CD14-positive monocyte (primary cell): ENCODE data around the gene HS6ST3. TPM values are rescaled to one million over a fixed set of nuclear protein-coding genes. Genes with fewer than 3 reads are reported as not detected.

ENCODE experiments used
- DNase-seq, 3 donors: peaks; one replicate each; pipeline ENCODE4 v3.0.0-alpha.2; 2011 to 2022
- H2AFZ ChIP-seq: 2 replicates; pipeline ENCODE4 v1.6.0; 2012; ENCODE audit warnings: mild to moderate bottlenecking, low read depth, low read length, inconsistent platforms; ENCODE audit not compliant: insufficient read depth, poor library complexity, severe bottlenecking
- H3K27ac ChIP-seq, 2 donors: 1 replicate in 1 of 2; 2 replicates in 1 of 2; pipeline ENCODE4 v1.5.1; 2012 to 2013; ENCODE audit warnings: low read length in 2 of 2, control low read depth in 1 of 2, inconsistent platforms in 1 of 2, low read depth in 1 of 2, mild to moderate bottlenecking in 1 of 2
- H3K27me3 ChIP-seq, 2 donors: one replicate each; pipeline versions ENCODE4 v1.6.0 to v1.6.1; 2011 to 2013; ENCODE audit warnings: low read length in 2 of 2; ENCODE audit not compliant: control insufficient read depth in 2 of 2, insufficient read depth in 2 of 2
- H3K36me3 ChIP-seq, 2 donors: replicated peaks in 1 of 2; 1 replicate in 1 of 2; 2 replicates in 1 of 2; pipeline versions ENCODE4 v1.5.1 to v1.6.1; 2012 to 2013; ENCODE audit warnings: low read length in 2 of 2, control low read depth in 1 of 2, inconsistent platforms in 1 of 2, mild to moderate bottlenecking in 1 of 2; ENCODE audit not compliant: insufficient read depth in 2 of 2, control insufficient read depth in 1 of 2
- H3K4me1 ChIP-seq, 2 donors: 1 replicate in 1 of 2; 2 replicates in 1 of 2; pipeline versions ENCODE4 v1.5.1 to v1.6.1; 2012 to 2013; ENCODE audit warnings: low read length in 2 of 2, control low read depth in 1 of 2, inconsistent platforms in 1 of 2, mild to moderate bottlenecking in 1 of 2, moderate library complexity in 1 of 2; ENCODE audit not compliant: insufficient read depth in 2 of 2, control insufficient read depth in 1 of 2
- H3K4me2 ChIP-seq: replicated peaks from 2 replicates; pipeline ENCODE3; 2012; ENCODE audit warnings: low read length, moderate library complexity, mild to moderate bottlenecking; ENCODE audit not compliant: poor library complexity, severe bottlenecking; ENCODE audit errors: extremely low read depth
- H3K4me3 ChIP-seq, 3 experiments: fragments of 200-600 bp in 1 of 3; sonication (generic) in 1 of 3; replicated peaks in 1 of 3; 1 replicate in 2 of 3; 2 replicates in 1 of 3; pipeline ENCODE4 v1.5.1; 2011 to 2013; ENCODE audit warnings: low read length in 3 of 3, mild to moderate bottlenecking in 3 of 3, control low read depth in 2 of 3, low read depth in 2 of 3, inconsistent platforms in 1 of 3, moderate library complexity in 1 of 3
- H3K79me2 ChIP-seq: 2 replicates; pipeline ENCODE4 v1.6.0; 2012; ENCODE audit warnings: mild to moderate bottlenecking, control low read depth, inconsistent platforms, low read length, moderate library complexity; ENCODE audit not compliant: insufficient read depth
- H3K9ac ChIP-seq: 2 replicates; pipeline ENCODE4 v1.6.0; 2017; ENCODE audit warnings: low read length, mild to moderate bottlenecking; ENCODE audit not compliant: insufficient read depth, poor library complexity, severe bottlenecking
- H3K9me3 ChIP-seq, 2 donors: replicated peaks in 1 of 2; 1 replicate in 1 of 2; 2 replicates in 1 of 2; pipeline versions ENCODE4 v1.5.1 to v1.6.1; 2012 to 2013; ENCODE audit warnings: low read length in 2 of 2, control low read depth in 1 of 2; ENCODE audit not compliant: control insufficient read depth in 1 of 2, insufficient read depth in 1 of 2
- H4K20me1 ChIP-seq: 2 replicates; pipeline ENCODE4 v1.6.0; 2012; ENCODE audit warnings: mild to moderate bottlenecking, low read length, control low read depth, moderate library complexity; ENCODE audit not compliant: insufficient read depth
- H3K27ac Mint-ChIP-seq, 7 donors: one replicate each; pipeline ENCODE4 v1.8.0; 2020; ENCODE audit warnings: mild to moderate bottlenecking in 7 of 7, mixed read lengths in 7 of 7, moderate library complexity in 6 of 7, inconsistent platforms in 2 of 7
- H3K27me3 Mint-ChIP-seq, 3 donors: one replicate each; pipeline ENCODE4 v1.8.0; 2021 to 2022; ENCODE audit warnings: low read depth in 3 of 3, mild to moderate bottlenecking in 3 of 3, mixed read lengths in 3 of 3, moderate library complexity in 3 of 3, inconsistent platforms in 1 of 3
- H3K36me3 Mint-ChIP-seq, 2 donors: one replicate each; pipeline ENCODE4 v1.8.0; 2020; ENCODE audit warnings: mixed read lengths in 2 of 2, inconsistent platforms in 1 of 2, mild to moderate bottlenecking in 1 of 2
- H3K4me1 Mint-ChIP-seq: one replicate; pipeline ENCODE4 v1.8.0; 2020; ENCODE audit warnings: mild to moderate bottlenecking, mixed read lengths
- H3K4me3 Mint-ChIP-seq, 2 donors: one replicate each; pipeline ENCODE4 v1.8.0; 2020; ENCODE audit warnings: mild to moderate bottlenecking in 2 of 2, mixed read lengths in 2 of 2, moderate library complexity in 1 of 2
- H3K9me3 Mint-ChIP-seq, 7 donors: one replicate each; pipeline ENCODE4 v1.8.0; 2020 to 2022; ENCODE audit warnings: mixed read lengths in 7 of 7, mild to moderate bottlenecking in 6 of 7, moderate library complexity in 6 of 7, inconsistent platforms in 2 of 7
- CTCF ChIP-seq: fragments of 200-600 bp; IDR thresholded peaks from one replicate; pipeline ENCODE4 v1.8.0; 2022; ENCODE audit warnings: antibody characterized with exemption, mild to moderate bottlenecking
- WGBS: methylation state at CpG from one replicate; pipeline ENCODE4 v1.1.5; 2013; ENCODE audit warnings: missing lambda C conversion rate; ENCODE audit not compliant: insufficient coverage; 5-methylcytosine and 5-hydroxymethylcytosine counted together
- intact Hi-C, 2 donors: fragments of 100-400 bp; cut with micrococcal nuclease; formaldehyde crosslinking; loops; one replicate each; pipeline versions ENCODE4 v1.15.0 to v1.15.1; 2023
- polyA plus RNA-seq, 3 donors: library from polyadenylated mRNA; depleted of rRNA in 1 of 3; unstranded in 2 of 3; stranded (reverse) in 1 of 3; fragments of 300-500 nt in 2 of 3; fragments of >200 nt in 1 of 3; fragmentation: Illumina TruSeq in 2 of 3; gene quantifications; 1 replicate in 2 of 3; 2 replicates in 1 of 3; pipeline ENCODE4 v1.2.3, GENCODE V29; 2012 to 2021

HS6ST3 gene
- polyA plus RNA-seq, 3 donors = not detected

GRCh38 chr13:96202315-96202714, 112.4 kb downstream of the HS6ST3 start:
- 100% methylated on average over 5 of the region's 5 CpGs for WGBS
- TF ChIP-seq CTCF = no peak
- no peaks in the 10 kb centered on the region for H3K36me3 ChIP-seq
- no peaks in the 10 kb centered on the region for H3K4me1 ChIP-seq
- no peak overlapping the region for H3K27ac ChIP-seq
- DNase-seq = no peak
- Mint-ChIP-seq H3K36me3 (no peaks in the 10 kb centered on the region), H3K27me3 (peaks cover 0 to 2% (median 0%) of the 10 kb centered on the region in 3 donors), H3K4me3 (no peak overlapping the region), H3K27ac (no peak overlapping the region), H3K9me3 (peaks cover 0 to 11% (median 3%) of the 10 kb centered on the region in 7 donors), H3K4me1 (peaks cover 13% of the 10 kb centered on the region)
- H3K79me2 ChIP-seq = no peaks in the 10 kb centered on the region
- no peaks in the 10 kb centered on the region for H3K9me3 ChIP-seq
- H3K4me3 ChIP-seq = no peak overlapping the region
- H2AFZ ChIP-seq = no peak overlapping the region
- intact Hi-C loops = no loop called here
- no peaks in the 10 kb centered on the region for H3K27me3 ChIP-seq
- H3K9ac ChIP-seq = no peak overlapping the region
- no peak overlapping the region for H3K4me2 ChIP-seq
- no peaks in the 10 kb centered on the region for H4K20me1 ChIP-seq

GRCh38 chr13:96203471-96203870, 113.6 kb downstream of the HS6ST3 start:
- H3K9me3 ChIP-seq = no peaks in the 10 kb centered on the region
- H3K9me3 Mint-ChIP-seq = peaks cover 0 to 5% (median 0%) of the 10 kb centered on the region in 7 donors

More at GRCh38 chr13:96203471-96203870, 113.6 kb downstream of the HS6ST3 start:
- no peak for TF ChIP-seq CTCF
- Mint-ChIP-seq H3K27ac (no peak overlapping the region), H3K4me1 (peaks cover 13% of the 10 kb centered on the region), H3K27me3 (peaks cover 0 to 2% (median 0%) of the 10 kb centered on the region in 3 donors), H3K36me3 (no peaks in the 10 kb centered on the region), H3K4me3 (no peak overlapping the region)
- Histone ChIP-seq H4K20me1 (no peaks in the 10 kb centered on the region), H3K27me3 (no peaks in the 10 kb centered on the region), H3K79me2 (no peaks in the 10 kb centered on the region), H3K4me1 (no peaks in the 10 kb centered on the region), H3K27ac (no peak overlapping the region), H3K4me2 (no peak overlapping the region), H3K9ac (no peak overlapping the region), H3K36me3 (no peaks in the 10 kb centered on the region), H2AFZ (no peak overlapping the region), H3K4me3 (no peak overlapping the region)
- DNase-seq = no peak
- WGBS = no CpG with 5 or more reads among the region's 2 CpGs
- intact Hi-C loops = no loop called here
